Lower leg skin (tissue), 4 donors: ENCODE measurements around the gene CHRNA10. TPM values are rescaled to one million over a fixed set of nuclear protein-coding genes. Genes with fewer than 3 reads are reported as not detected.

ENCODE experiments used
- DNase-seq, 2 donors: peaks; one replicate each; pipeline ENCODE4 v3.0.0-alpha.2; 2019; ENCODE audit warnings: low spot score in 2 of 2
- H3K4me3 ChIP-seq: fragments of 200-600 bp; sonication (generic); 2 replicates; pipeline ENCODE4 v1.5.1; 2017; ENCODE audit warnings: mild to moderate bottlenecking, low read depth; ENCODE audit not compliant: poor library complexity, severe bottlenecking
- CTCF ChIP-seq, 3 donors: fragments of 450-650 bp; IDR thresholded peaks; one replicate each; pipeline ENCODE4 v1.5.1; 2016; ENCODE audit warnings: antibody characterized with exemption in 3 of 3, mild to moderate bottlenecking in 3 of 3, moderate library complexity in 2 of 3
- POLR2A ChIP-seq, 2 donors: fragments of 450-650 bp; IDR thresholded peaks; one replicate each; pipeline ENCODE4 v1.6.1; 2016 to 2017; ENCODE audit warnings: antibody characterized with exemption in 2 of 2, mild to moderate bottlenecking in 1 of 2, moderate library complexity in 1 of 2
- WGBS, 2 donors: methylation state at CpG; one replicate each; pipeline ENCODE4 v1.1.5; 2018; 5-methylcytosine and 5-hydroxymethylcytosine counted together
- intact Hi-C: fragments of 100-400 bp; cut with DNase I; formaldehyde crosslinking; loops from one replicate; pipeline ENCODE4 v1.15.0; 2023; ENCODE audit warnings: low total_unique reads
- total RNA-seq, 4 donors: library from RNA; depleted of rRNA; stranded (reverse); fragments of >200 nt; gene quantifications; one replicate each; pipeline ENCODE4 v1.1.0, GENCODE V29; 2016

The CHRNA10 gene
- total RNA-seq, 4 donors from 2014 or later = 1.1 TPM; not detected in 3

- intact Hi-C loops = no loop called here
These were observed 32.2 kb upstream of the CHRNA10 start for GRCh38 chr11:3703383-3703782.

GRCh38 chr11:3700910-3701309, 29.7 kb upstream of the CHRNA10 start:
- intact Hi-C loops = no loop called here
- 92 to 94% methylated on average over 2 of the region's 2 CpGs for WGBS, 2 donors
- TF ChIP-seq POLR2A (IDR thresholded peaks at IDR 0.05) = no peak
- TF ChIP-seq CTCF (IDR thresholded peaks at IDR 0.05) = no peak
- H3K4me3 ChIP-seq = no peak overlapping the region
- DNase-seq = no peak

More at GRCh38 chr11:3703383-3703782, 32.2 kb upstream of the CHRNA10 start:
- no peak for TF ChIP-seq CTCF (IDR thresholded peaks at IDR 0.05)
- TF ChIP-seq POLR2A (IDR thresholded peaks at IDR 0.05) = no peak
- H3K4me3 ChIP-seq = no peak overlapping the region
- WGBS, 2 donors = 92 to 93% methylated on average over 3 of the region's 3 CpGs
- no peak for DNase-seq

GRCh38 chr11:3700410-3700809, 29.2 kb upstream of the CHRNA10 start:
- no peak for DNase-seq
- 50 to 58% methylated on average over 2 of the region's 2 CpGs for WGBS, 2 donors
- no peak overlapping the region for H3K4me3 ChIP-seq
- TF ChIP-seq CTCF (IDR thresholded peaks at IDR 0.05) (no peak), POLR2A (IDR thresholded peaks at IDR 0.05) (no peak)
- intact Hi-C loops = no loop called here

- intact Hi-C loops = no loop called here
- no peak for DNase-seq
- WGBS, 2 donors = 78 to 94% methylated on average over 4 of the region's 4 CpGs
- no peak overlapping the region for H3K4me3 ChIP-seq
- no peak for TF ChIP-seq CTCF (IDR thresholded peaks at IDR 0.05)
- no peak for TF ChIP-seq POLR2A (IDR thresholded peaks at IDR 0.05)
These were observed 15.6 kb upstream of the CHRNA10 start for GRCh38 chr11:3686751-3687150.

- 76 to 81% methylated on average over 7 of the region's 7 CpGs for WGBS, 2 donors
- H3K4me3 ChIP-seq = no peak overlapping the region
- no peak for DNase-seq
- TF ChIP-seq CTCF (IDR thresholded peaks at IDR 0.05) = no peak
- no peak for TF ChIP-seq POLR2A (IDR thresholded peaks at IDR 0.05)
- intact Hi-C loops = no loop called here
These were observed 14.7 kb upstream of the CHRNA10 start for GRCh38 chr11:3685923-3686322.

GRCh38 chr11:3684819-3685172, 13.6 kb upstream of the CHRNA10 start:
- DNase-seq = no peak
- WGBS, 2 donors = 87% methylated on average over 2 of the region's 2 CpGs
- no peak for TF ChIP-seq CTCF (IDR thresholded peaks at IDR 0.05)
- TF ChIP-seq POLR2A (IDR thresholded peaks at IDR 0.05) = no peak
- intact Hi-C loops = no loop called here
- no peak overlapping the region for H3K4me3 ChIP-seq
